ENCODE measurements around the gene SGMS1. TPM values are rescaled to one million over a fixed set of nuclear protein-coding genes. Genes with fewer than 3 reads are reported as not detected.

Gene SGMS1
- total RNA-seq, 1 experiment from 2014 or later = 24.7 TPM

- H3K27ac Mint-ChIP-seq (ENCODE audit: low read depth, unreplicated experiment) = no peak overlapping the region
- ChIA-PET CTCF (interaction anchor here (0.6 kb wide), 1 partner anchor 41 kb away, joined by 3 read pairs; no protein-coding TSS in a partner anchor), POLR2A (interaction anchor here (0.6 to 0.9 kb wide), 4 partner anchors 10 to 41 kb away, joined by 3 read pairs; no protein-coding TSS in a partner anchor)
- H3K9me3 Mint-ChIP-seq (ENCODE audit: unreplicated experiment) = no peaks in the 10 kb centered on the region
- H3K27me3 Mint-ChIP-seq (ENCODE audit: insufficient read depth, unreplicated experiment) = no peaks in the 10 kb centered on the region
- no TSS peak for BruUV-seq (replicated peaks)
- intact Hi-C loops (cut with micrococcal nuclease) = no loop called here
- H3K36me3 Mint-ChIP-seq (ENCODE audit: insufficient read depth, unreplicated experiment) = no peaks in the 10 kb centered on the region
- peaks cover 20% of the 10 kb centered on the region for H3K4me1 Mint-ChIP-seq (ENCODE audit: insufficient read depth, unreplicated experiment)
- DNase-seq (ENCODE audit: unreplicated experiment) = no peak
- no peak for TF ChIP-seq CTCF (IDR thresholded peaks at IDR 0.05; ENCODE audit: unreplicated experiment)
- no peak overlapping the region for H3K4me3 Mint-ChIP-seq (ENCODE audit: unreplicated experiment)
Observed at GRCh38 chr10:50582046-50582445, 41.7 kb downstream of the SGMS1 start.

GRCh38 chr10:50580262-50580891 is 43.4 kb downstream of the SGMS1 start:
- H3K27ac Mint-ChIP-seq (ENCODE audit: low read depth, unreplicated experiment) = no peak overlapping the region
- no peak for DNase-seq (ENCODE audit: unreplicated experiment)
- peaks cover 22% of the 10 kb centered on the region for H3K4me1 Mint-ChIP-seq (ENCODE audit: insufficient read depth, unreplicated experiment)
- no TSS peak for BruUV-seq (replicated peaks)
- H3K9me3 Mint-ChIP-seq (ENCODE audit: unreplicated experiment) = no peaks in the 10 kb centered on the region
- no peaks in the 10 kb centered on the region for H3K36me3 Mint-ChIP-seq (ENCODE audit: insufficient read depth, unreplicated experiment)
- TF ChIP-seq CTCF (IDR thresholded peaks at IDR 0.05; ENCODE audit: unreplicated experiment) = no peak
- ChIA-PET CTCF (no interaction called here), POLR2A (no interaction called here)
- no peak overlapping the region for H3K4me3 Mint-ChIP-seq (ENCODE audit: unreplicated experiment)
- intact Hi-C loops (cut with micrococcal nuclease) = no loop called here
- H3K27me3 Mint-ChIP-seq (ENCODE audit: insufficient read depth, unreplicated experiment) = no peaks in the 10 kb centered on the region

- no peak for DNase-seq (ENCODE audit: unreplicated experiment)
- no TSS peak for BruUV-seq (replicated peaks)
- intact Hi-C loops (cut with micrococcal nuclease) = no loop called here
Observed at GRCh38 chr10:50579491-50580261, 44.1 kb downstream of the SGMS1 start.

More at GRCh38 chr10:50579491-50580261, 44.1 kb downstream of the SGMS1 start:
- no peak for TF ChIP-seq CTCF (IDR thresholded peaks at IDR 0.05; ENCODE audit: unreplicated experiment)
- Mint-ChIP-seq H3K27me3 (ENCODE audit: insufficient read depth, unreplicated experiment) (no peaks in the 10 kb centered on the region), H3K9me3 (ENCODE audit: unreplicated experiment) (no peaks in the 10 kb centered on the region), H3K4me3 (ENCODE audit: unreplicated experiment) (no peak overlapping the region), H3K4me1 (ENCODE audit: insufficient read depth, unreplicated experiment) (peaks cover 22% of the 10 kb centered on the region), H3K36me3 (ENCODE audit: insufficient read depth, unreplicated experiment) (no peaks in the 10 kb centered on the region), H3K27ac (ENCODE audit: low read depth, unreplicated experiment) (no peak overlapping the region)
- CTCF ChIA-PET = no interaction called here
- POLR2A ChIA-PET = no interaction called here

Data from MCF 10A (cell line).